ENCODE measurements around the gene MSMP. TPM values are rescaled to one million over a fixed set of nuclear protein-coding genes. Genes with fewer than 3 reads are reported as not detected.

MSMP gene
- total RNA-seq, 2 donors from 2014 or later: not detected

GRCh38 chr9:35738924-35739323, 15.2 kb downstream of the MSMP start:
- no peak overlapping the region for H3K27ac ChIP-seq

GRCh38 chr9:35738186-35738585, 15.9 kb downstream of the MSMP start:
- H3K27me3 ChIP-seq: no peaks in the 10 kb centered on the region
- TF ChIP-seq POLR2A (IDR thresholded peaks at IDR 0.05) (no peak), CTCF (IDR thresholded peaks at IDR 0.05) (no peak)
- ATAC-seq (no peak), DNase-seq (no peak)
- WGBS, 2 donors: 80 to 83% methylated on average over 4 of the region's 4 CpGs
- H3K27ac ChIP-seq: no peak overlapping the region
- H3K4me1 ChIP-seq: peaks cover 10% of the 10 kb centered on the region
- intact Hi-C loops (cut with DNase I): no loop called here
- H3K36me3 ChIP-seq (replicated peaks in 1 of 2; ENCODE audit: insufficient read depth in 1 of 2, low read depth in 2 of 2): peaks cover 20 to 43% of the 10 kb centered on the region in 2 donors
- no peaks in the 10 kb centered on the region for H3K9me3 ChIP-seq
- no peak overlapping the region for H3K4me3 ChIP-seq

More at GRCh38 chr9:35738924-35739323, 15.2 kb downstream of the MSMP start:
- TF ChIP-seq POLR2A (IDR thresholded peaks at IDR 0.05) (no peak), CTCF (IDR thresholded peaks at IDR 0.05) (no peak)
- Histone ChIP-seq H3K27me3 (no peaks in the 10 kb centered on the region), H3K4me1 (peaks cover 3% of the 10 kb centered on the region), H3K4me3 (no peak overlapping the region), H3K9me3 (no peaks in the 10 kb centered on the region), H3K36me3 (replicated peaks in 1 of 2; ENCODE audit: insufficient read depth in 1 of 2, low read depth in 2 of 2) (peaks cover 20 to 45% of the 10 kb centered on the region in 2 donors)
- 85% methylated on average over 7 of the region's 7 CpGs for WGBS, 2 donors
- DNase-seq: no peak
- intact Hi-C loops (cut with DNase I): no loop called here
- no peak for ATAC-seq

- TF ChIP-seq POLR2A (IDR thresholded peaks at IDR 0.05) (no peak), CTCF (IDR thresholded peaks at IDR 0.05) (no peak)
- Histone ChIP-seq H3K4me1 (peaks cover 13% of the 10 kb centered on the region), H3K27me3 (no peaks in the 10 kb centered on the region), H3K36me3 (replicated peaks in 1 of 2; ENCODE audit: insufficient read depth in 1 of 2, low read depth in 2 of 2) (peaks cover 20 to 42% of the 10 kb centered on the region in 2 donors), H3K27ac (no peak overlapping the region), H3K4me3 (no peak overlapping the region), H3K9me3 (no peaks in the 10 kb centered on the region)
- 73 to 78% methylated on average over 6 to 7 of the region's 7 CpGs for WGBS, 2 donors
- DNase-seq (no peak), ATAC-seq (no peak)
- intact Hi-C loops (cut with DNase I): no loop called here
Measured at GRCh38 chr9:35737143-35737542, 16.9 kb downstream of the MSMP start.

GRCh38 chr9:35736201-35736633, 17.9 kb downstream of the MSMP start:
- peaks cover 14% of the 10 kb centered on the region for H3K4me1 ChIP-seq
- no peak overlapping the region for H3K27ac ChIP-seq
- TF ChIP-seq POLR2A (IDR thresholded peaks at IDR 0.05) (no peak), CTCF (IDR thresholded peaks at IDR 0.05) (peak; percentile 62 to 81 (median 74))
- H3K36me3 ChIP-seq (replicated peaks in 1 of 2; ENCODE audit: insufficient read depth in 1 of 2, low read depth in 2 of 2): peaks cover 20 to 39% of the 10 kb centered on the region in 2 donors
- ATAC-seq (no peak), DNase-seq (peak; percentile 68 to 79 (median 73))
- H3K4me3 ChIP-seq: no peak overlapping the region
- intact Hi-C loops (cut with DNase I): no loop called here
- H3K27me3 ChIP-seq: no peaks in the 10 kb centered on the region
- 30 to 61% methylated on average over 2 to 5 of the region's 5 CpGs for WGBS, 2 donors
- no peaks in the 10 kb centered on the region for H3K9me3 ChIP-seq

GRCh38 chr9:35734096-35734495, 20.0 kb downstream of the MSMP start:
- no peaks in the 10 kb centered on the region for H3K27me3 ChIP-seq
- H3K27ac ChIP-seq: peak overlapping the region in 1 of 4 donors; percentile 95
- no peak for ATAC-seq
- intact Hi-C loops (cut with DNase I): loop anchor here (5.0 kb wide), 1 partner anchor 82 kb away; the partner anchor contains the start of gene SIT1
- DNase-seq: no peak
- H3K9me3 ChIP-seq: no peaks in the 10 kb centered on the region
- H3K4me1 ChIP-seq: peaks cover 36% of the 10 kb centered on the region
- 85 to 87% methylated on average over 3 of the region's 3 CpGs for WGBS, 2 donors
- H3K4me3 ChIP-seq: no peak overlapping the region
- TF ChIP-seq CTCF (IDR thresholded peaks at IDR 0.05) (no peak), POLR2A (IDR thresholded peaks at IDR 0.05) (no peak)
- H3K36me3 ChIP-seq (replicated peaks in 1 of 2; ENCODE audit: insufficient read depth in 1 of 2, low read depth in 2 of 2): peaks cover 20 to 28% of the 10 kb centered on the region in 2 donors
